DND-41 (cell line): ENCODE results near the gene ACER3.

ENCODE experiments used
- ATAC-seq: fragments of 200-7000 bp; cut with Tn5 transposase; 3 replicates; pipeline ENCODE4 v1.9.1; 2021; ENCODE audit warnings: low read depth; ENCODE audit not compliant: insufficient read depth
- DNase-seq: peaks from one replicate; pipeline ENCODE4 v3.0.0-alpha.2; 2020
- H2AFZ ChIP-seq: 2 replicates; pipeline ENCODE4 v1.6.0; 2012; ENCODE audit warnings: low read depth, low read length
- H3K27ac ChIP-seq: 2 replicates; pipeline ENCODE4 v1.5.1; 2012; ENCODE audit warnings: low read length, inconsistent platforms
- H3K27me3 ChIP-seq: fragments of 200-600 bp; sonication (generic); 2 replicates; pipeline ENCODE4 v1.6.0; 2012; ENCODE audit warnings: low read length, mild to moderate bottlenecking, inconsistent platforms; ENCODE audit not compliant: insufficient read depth, poor library complexity
- H3K36me3 ChIP-seq: 2 replicates; pipeline ENCODE4 v1.5.1; 2012; ENCODE audit warnings: low read length, inconsistent platforms; ENCODE audit not compliant: insufficient read depth
- H3K4me1 ChIP-seq: 2 replicates; pipeline ENCODE4 v1.5.1; 2012; ENCODE audit warnings: mild to moderate bottlenecking, low read length; ENCODE audit not compliant: insufficient read depth
- H3K4me2 ChIP-seq: 2 replicates; pipeline ENCODE4 v1.6.0; 2012; ENCODE audit warnings: mild to moderate bottlenecking, moderate library complexity, low read length, inconsistent platforms; ENCODE audit not compliant: insufficient read depth
- H3K4me3 ChIP-seq, 2 experiments: fragments of 200-600 bp in 1 of 2; shearing (Covaris generic) in 1 of 2; 2 replicates each; pipeline ENCODE4 v1.5.1; 2012 to 2016; ENCODE audit warnings: inconsistent platforms in 2 of 2, low read length in 2 of 2, mild to moderate bottlenecking in 2 of 2, low read depth in 1 of 2, moderate library complexity in 1 of 2
- H3K79me2 ChIP-seq: 2 replicates; pipeline ENCODE4 v1.6.0; 2012; ENCODE audit warnings: low read length, inconsistent platforms; ENCODE audit not compliant: insufficient read depth
- H3K9ac ChIP-seq: 2 replicates; pipeline ENCODE4 v1.6.0; 2012; ENCODE audit warnings: low read depth, mild to moderate bottlenecking, inconsistent platforms, low read length, moderate library complexity
- H3K9me3 ChIP-seq: 2 replicates; pipeline ENCODE4 v1.5.1; 2012; ENCODE audit warnings: low read length, moderate library complexity, mild to moderate bottlenecking, inconsistent platforms; ENCODE audit not compliant: insufficient read depth, severe bottlenecking
- H4K20me1 ChIP-seq: 2 replicates; pipeline ENCODE4 v1.6.0; 2012; ENCODE audit warnings: low read length; ENCODE audit not compliant: insufficient read depth
- CTCF ChIP-seq: IDR thresholded peaks from 2 replicates; pipeline ENCODE4 v1.5.1; 2012; ENCODE audit warnings: borderline replicate concordance, low read length, moderate library complexity, mild to moderate bottlenecking; ENCODE audit not compliant: poor library complexity, severe bottlenecking; ENCODE audit errors: extremely low read depth
- EZH2 ChIP-seq: IDR thresholded peaks from 3 replicates; pipeline ENCODE4 v1.6.1; 2012; ENCODE audit warnings: borderline replicate concordance, low read depth, mild to moderate bottlenecking, moderate library complexity, low read length, inconsistent platforms; ENCODE audit not compliant: severe bottlenecking

Gene ACER3

GRCh38 chr11:76830639-76831327, 29.9 kb upstream of the ACER3 start:
- Histone ChIP-seq H3K9ac (no peak overlapping the region), H3K36me3 (no peaks in the 10 kb centered on the region), H2AFZ (no peak overlapping the region), H3K4me1 (no peaks in the 10 kb centered on the region), H3K4me2 (no peak overlapping the region), H3K27me3 (no peaks in the 10 kb centered on the region), H3K27ac (no peak overlapping the region), H3K4me3 (no peak overlapping the region), H3K9me3 (no peaks in the 10 kb centered on the region), H4K20me1 (no peaks in the 10 kb centered on the region), H3K79me2 (no peaks in the 10 kb centered on the region)
- ATAC-seq (no peak), DNase-seq (no peak)
- no peak for TF ChIP-seq CTCF
- TF ChIP-seq EZH2: no peak

- H3K9me3 ChIP-seq: no peaks in the 10 kb centered on the region
- no peaks in the 10 kb centered on the region for H3K4me1 ChIP-seq
- no peaks in the 10 kb centered on the region for H3K27me3 ChIP-seq
- no peak overlapping the region for H3K9ac ChIP-seq
- ATAC-seq (no peak), DNase-seq (no peak)
- H3K4me3 ChIP-seq: no peak overlapping the region
- no peak overlapping the region for H3K27ac ChIP-seq
- no peaks in the 10 kb centered on the region for H3K79me2 ChIP-seq
- no peak overlapping the region for H2AFZ ChIP-seq
- no peak overlapping the region for H3K4me2 ChIP-seq
- no peaks in the 10 kb centered on the region for H4K20me1 ChIP-seq
- no peaks in the 10 kb centered on the region for H3K36me3 ChIP-seq
- TF ChIP-seq EZH2 (no peak), CTCF (no peak)
Observed at GRCh38 chr11:76831686-76832310, 28.9 kb upstream of the ACER3 start.

GRCh38 chr11:76832361-76832760, 28.4 kb upstream of the ACER3 start:
- no peak for DNase-seq
- H3K27ac ChIP-seq: no peak overlapping the region
- no peak overlapping the region for H2AFZ ChIP-seq
- no peak for TF ChIP-seq EZH2
- TF ChIP-seq CTCF: no peak
- H3K4me1 ChIP-seq: no peaks in the 10 kb centered on the region
- H3K27me3 ChIP-seq: peaks cover under 1% of the 10 kb centered on the region
- H3K4me2 ChIP-seq: no peak overlapping the region
- ATAC-seq: no peak
- no peaks in the 10 kb centered on the region for H3K9me3 ChIP-seq
- H3K4me3 ChIP-seq: no peak overlapping the region
- no peaks in the 10 kb centered on the region for H4K20me1 ChIP-seq
- H3K79me2 ChIP-seq: no peaks in the 10 kb centered on the region
- no peak overlapping the region for H3K9ac ChIP-seq
- H3K36me3 ChIP-seq: no peaks in the 10 kb centered on the region
